GM13976 (cell line): ENCODE results near the gene PTGER2.

Source experiments
- DNase-seq: peaks from one replicate; pipeline ENCODE4 v3.0.0; 2012; ENCODE audit warnings: low spot score
- CTCF ChIP-seq: IDR thresholded peaks from 2 replicates; pipeline ENCODE4 v1.5.1; 2012; ENCODE audit warnings: borderline replicate concordance, mild to moderate bottlenecking; ENCODE audit not compliant: insufficient read depth; ENCODE audit errors: extremely low read depth, missing control alignments, control extremely low read depth
- in situ Hi-C: fragments of 300-500 bp; cut with MboI; formaldehyde crosslinking; loops from one replicate; pipeline ENCODE4 v1.12.0; 2022; ENCODE audit warnings: low sequenced_read_pairs, mixed read lengths, inconsistent platforms; ENCODE audit not compliant: unreplicated experiment

Gene PTGER2

GRCh38 chr14:52352569-52352968 is 38.5 kb downstream of the PTGER2 start:
- in situ Hi-C loops, result no loop called here
- no peak for TF ChIP-seq CTCF
- no peak for DNase-seq

- in situ Hi-C loops, result no loop called here
- no peak for DNase-seq
- TF ChIP-seq CTCF, result no peak
Measured at GRCh38 chr14:52354242-52354641, 40.1 kb downstream of the PTGER2 start.

GRCh38 chr14:52355016-52355431 is 40.9 kb downstream of the PTGER2 start:
- no peak for TF ChIP-seq CTCF
- DNase-seq, result no peak
- in situ Hi-C loops, result no loop called here

GRCh38 chr14:52355526-52355925 is 41.4 kb downstream of the PTGER2 start:
- no peak for TF ChIP-seq CTCF
- in situ Hi-C loops, result no loop called here
- no peak for DNase-seq

GRCh38 chr14:52356025-52356424 is 41.9 kb downstream of the PTGER2 start:
- TF ChIP-seq CTCF, result no peak
- DNase-seq, result no peak
- in situ Hi-C loops, result no loop called here

GRCh38 chr14:52360831-52361230 is 46.7 kb downstream of the PTGER2 start:
- in situ Hi-C loops, result no loop called here
- TF ChIP-seq CTCF, result no peak
- DNase-seq, result no peak

- DNase-seq, result no peak
- TF ChIP-seq CTCF, result no peak
- in situ Hi-C loops, result no loop called here
Measured at GRCh38 chr14:52363041-52363704, 49.1 kb downstream of the PTGER2 start.
